GM10248 (cell line): ENCODE measurements around the gene C10orf90.

ENCODE experiments used
- CTCF ChIA-PET: fragments of 300-600 bp; sonication (Branson Sonifier 250); formaldehyde crosslinking; extraction: SDS; loops from one replicate; lab custom pipeline; 2021; ENCODE audit warnings: antibody characterized with exemption; lab: Yijun Ruan, JAX
- POLR2A ChIA-PET: fragments of 350-650 bp; sonication (Branson Sonifier 250); formaldehyde crosslinking; extraction: SDS; loops from one replicate; lab custom pipeline; 2020; ENCODE audit warnings: antibody characterized with exemption; lab: Yijun Ruan, JAX
- DNase-seq: peaks from one replicate; pipeline ENCODE4 v3.0.0; 2012; ENCODE audit errors: extremely low spot score
- CTCF ChIP-seq: IDR thresholded peaks from 2 replicates; pipeline ENCODE4 v1.5.1; 2012; ENCODE audit warnings: mild to moderate bottlenecking, low read depth; ENCODE audit errors: extremely low read depth, missing control alignments, control extremely low read depth

C10orf90 gene

DNA sequence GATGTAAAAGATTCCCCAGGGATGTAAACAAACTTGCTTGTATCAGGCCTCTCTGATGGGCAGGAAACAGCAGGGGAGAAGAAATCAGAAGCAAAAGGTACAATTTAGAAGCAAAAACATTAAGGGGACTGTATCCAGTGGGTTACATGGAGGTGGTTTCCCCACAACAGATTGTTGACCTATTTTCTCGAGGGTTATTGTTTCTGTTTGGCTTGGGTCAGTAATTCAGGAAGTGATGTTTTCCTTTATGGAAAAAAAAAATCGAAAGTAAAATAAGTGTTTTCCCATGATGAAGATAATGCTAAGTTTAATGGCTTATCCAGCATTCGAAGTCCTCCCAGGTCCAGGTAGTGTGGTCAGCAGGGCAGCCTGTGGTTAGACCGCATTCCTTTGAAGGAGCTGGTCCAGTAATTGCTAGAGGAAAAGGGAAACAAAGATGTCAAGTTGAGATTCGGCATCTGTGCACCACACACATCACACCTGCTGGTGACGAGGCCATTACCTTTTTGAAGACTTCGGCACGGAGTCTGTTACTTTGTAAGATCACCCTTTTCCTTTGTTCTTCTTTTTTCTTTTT lies 244.9 kb downstream of the C10orf90 start:
- ChIA-PET POLR2A (no interaction called here), CTCF (no interaction called here)
- no peak for TF ChIP-seq CTCF
- DNase-seq = no peak

DNA sequence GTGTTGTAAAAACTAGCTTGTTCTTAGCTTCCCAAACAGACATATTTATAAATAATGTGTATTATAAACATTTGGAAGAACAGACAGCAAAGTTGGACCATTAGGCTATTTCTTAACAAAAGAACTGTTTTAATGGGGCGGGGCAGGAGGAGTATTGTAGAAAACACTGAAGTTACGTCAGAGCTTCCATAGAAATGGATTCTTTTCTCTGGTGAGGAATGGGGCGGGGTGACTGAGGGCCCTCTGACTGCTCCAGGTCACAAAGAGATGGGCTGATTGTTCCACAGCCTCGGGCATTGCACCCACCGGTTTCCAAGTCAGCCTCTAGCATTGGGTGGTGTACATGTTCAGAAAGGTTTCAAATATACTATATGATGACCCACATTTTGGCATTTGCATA lies 245.5 kb downstream of the C10orf90 start:
- DNase-seq = no peak
- CTCF ChIA-PET = no interaction called here
- POLR2A ChIA-PET = no interaction called here
- no peak for TF ChIP-seq CTCF

GRCh38 chr10:126423732-126424491 lies 246.6 kb downstream of the C10orf90 start:
- POLR2A ChIA-PET = no interaction called here
- CTCF ChIA-PET = no interaction called here
- TF ChIP-seq CTCF = no peak
- DNase-seq = no peak

- no peak for TF ChIP-seq CTCF
- POLR2A ChIA-PET = no interaction called here
- no peak for DNase-seq
- CTCF ChIA-PET = no interaction called here
Observed at GRCh38 chr10:126422567-126422966, 247.9 kb downstream of the C10orf90 start.

DNA sequence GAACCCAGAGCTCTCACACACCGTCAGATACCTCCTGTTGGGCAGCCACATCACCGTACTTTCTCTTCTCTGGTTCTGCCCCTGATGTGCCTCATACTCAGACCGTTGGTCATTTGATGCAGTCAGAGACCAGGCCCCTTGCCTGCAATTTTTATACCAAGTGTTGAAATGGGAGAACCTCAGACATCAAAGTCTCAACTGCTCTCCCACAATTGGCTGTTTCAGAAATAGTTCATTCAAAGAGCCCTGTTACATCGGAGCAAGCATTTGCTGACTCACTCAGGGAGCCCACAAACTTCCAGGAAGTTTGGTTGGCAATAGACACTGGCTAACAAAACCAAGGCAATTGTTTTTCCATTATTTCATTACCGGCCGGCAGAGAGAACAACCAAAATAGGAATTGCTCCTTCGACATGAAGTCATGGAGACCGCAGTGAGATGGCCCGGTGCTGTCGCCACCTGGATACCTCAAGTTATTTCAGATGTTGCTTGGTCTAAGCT lies 248.7 kb downstream of the C10orf90 start:
- ChIA-PET POLR2A (no interaction called here), CTCF (no interaction called here)
- DNase-seq = no peak
- no peak for TF ChIP-seq CTCF

- no peak for DNase-seq
- POLR2A ChIA-PET = no interaction called here
- no peak for TF ChIP-seq CTCF
- CTCF ChIA-PET = interaction anchor here (0.7 kb wide), 1 partner anchor 94 kb away, joined by 3 read pairs; no protein-coding TSS in a partner anchor
Observed at GRCh38 chr10:126420567-126421300, 249.8 kb downstream of the C10orf90 start.
